Caco-2 (cell line): Measurements from ENCODE around the gene SAMD15. TPM values are rescaled to one million over a fixed set of nuclear protein-coding genes. Genes with fewer than 3 reads are reported as not detected.

Source experiments
- BruUV-seq: library from RNA; stranded (reverse); fragments of 400-500 nt; replicated peaks from 2 replicates; lab custom pipeline; 2021; lab: Mats Ljungman, UMichigan
- CTCF ChIA-PET: fragments of 300-600 bp; sonication (Branson Sonifier 250); formaldehyde crosslinking; loops from one replicate; lab custom pipeline; 2022; ENCODE audit warnings: antibody characterized with exemption; lab: Charles Lee
- POLR2A ChIA-PET: fragments of 300-600 bp; sonication (Branson Sonifier 250); formaldehyde crosslinking; loops from one replicate; lab custom pipeline; 2022; ENCODE audit warnings: antibody characterized with exemption; lab: Charles Lee
- DNase-seq, 2 experiments: peaks; one replicate each; pipeline versions ENCODE4 v3.0.0 to v3.0.0-alpha.2; 2020 to 2022
- H3K27me3 ChIP-seq: replicated peaks from 2 replicates; pipeline ENCODE4 v1.6.0; 2011; ENCODE audit warnings: low read length; ENCODE audit not compliant: control insufficient read depth, insufficient read depth
- H3K36me3 ChIP-seq: 2 replicates; pipeline ENCODE4 v1.5.1; 2011; ENCODE audit warnings: low read length; ENCODE audit not compliant: control insufficient read depth, insufficient read depth
- H3K4me1 ChIP-seq: fragments of 250-450 bp; sonication (Bioruptor Pico); 2 replicates; pipeline ENCODE4 v1.5.1; 2020; ENCODE audit warnings: mild to moderate bottlenecking
- H3K4me3 ChIP-seq: 2 replicates; pipeline ENCODE4 v1.5.1; 2011; ENCODE audit warnings: low read depth, mild to moderate bottlenecking, control low read depth, low read length
- H3K9me3 ChIP-seq: fragments of 250-450 bp; sonication (Bioruptor Pico); 2 replicates; pipeline ENCODE4 v1.5.1; 2020; ENCODE audit warnings: mild to moderate bottlenecking, moderate library complexity
- H3K27ac Mint-ChIP-seq: one replicate; pipeline ENCODE4 v1.8.0; 2022; ENCODE audit warnings: mixed read lengths; ENCODE audit not compliant: unreplicated experiment
- H3K27me3 Mint-ChIP-seq: one replicate; pipeline ENCODE4 v1.8.0; 2022; ENCODE audit warnings: mixed read lengths; ENCODE audit not compliant: insufficient read depth, unreplicated experiment
- H3K36me3 Mint-ChIP-seq: one replicate; pipeline ENCODE4 v1.8.0; 2022; ENCODE audit warnings: mild to moderate bottlenecking, mixed read lengths; ENCODE audit not compliant: insufficient read depth, unreplicated experiment
- H3K4me1 Mint-ChIP-seq: one replicate; pipeline ENCODE4 v1.8.0; 2022; ENCODE audit warnings: low read depth, mixed read lengths; ENCODE audit not compliant: unreplicated experiment
- H3K4me3 Mint-ChIP-seq: one replicate; pipeline ENCODE4 v1.8.0; 2022; ENCODE audit warnings: mild to moderate bottlenecking, moderate library complexity, mixed read lengths; ENCODE audit not compliant: unreplicated experiment
- H3K9me3 Mint-ChIP-seq: one replicate; pipeline ENCODE4 v1.8.0; 2022; ENCODE audit warnings: mixed read lengths; ENCODE audit not compliant: unreplicated experiment
- intact Hi-C: fragments of 100-400 bp; cut with micrococcal nuclease; formaldehyde crosslinking; loops from one replicate; pipeline ENCODE4 v1.10.0; 2022; ENCODE audit not compliant: unreplicated experiment
- total RNA-seq: library from RNA; stranded (reverse); gene quantifications from 2 replicates; pipeline ENCODE4 v1.2.3, GENCODE V29; 2022
- TF ChIP-seq, protein P1 (sequence below), 2 experiments: fragments of 200-600 bp in 1 of 2; IDR thresholded peaks; 1 replicate in 1 of 2; 2 replicates in 1 of 2; pipeline versions ENCODE4 v1.5.1 to v1.8.0; 2011 to 2022; ENCODE audit warnings: antibody characterized with exemption in 1 of 2, control low read depth in 1 of 2, inconsistent platforms in 1 of 2, low read depth in 1 of 2, low read length in 1 of 2, mild to moderate bottlenecking in 1 of 2, moderate library complexity in 1 of 2; ENCODE audit not compliant: insufficient read depth in 1 of 2, severe bottlenecking in 1 of 2, unreplicated experiment in 1 of 2

The SAMD15 gene
- total RNA-seq, 1 experiment from 2014 or later = 0.82 TPM

DNA sequence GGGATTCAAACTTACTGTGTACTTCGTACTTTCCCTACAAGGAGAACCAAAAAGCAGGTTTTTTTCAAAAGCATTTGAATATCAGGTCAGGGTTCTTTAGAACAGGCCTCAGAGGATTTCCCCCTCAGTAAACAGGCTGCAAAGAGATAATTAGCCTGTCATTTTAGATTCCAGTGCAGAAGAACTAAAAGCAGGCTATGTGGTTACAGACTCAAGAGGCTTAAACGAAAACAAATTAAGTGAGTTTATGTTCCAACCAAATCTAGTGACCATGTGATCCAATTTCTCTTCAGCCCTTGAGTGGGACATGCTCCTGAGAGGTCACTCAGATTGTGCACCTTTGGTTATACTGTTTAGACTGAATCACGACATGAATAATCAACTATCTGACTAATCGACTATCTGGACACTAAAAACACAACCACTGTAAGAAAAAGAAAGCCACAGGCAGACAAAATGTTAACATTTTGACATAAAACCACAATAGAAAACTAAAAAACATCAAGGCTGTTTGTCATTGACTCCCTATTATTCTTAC is 4.8 kb upstream of the SAMD15 start:
- peaks cover 24% of the 10 kb centered on the region for H3K4me1 Mint-ChIP-seq
- H3K4me3 ChIP-seq = no peak overlapping the region
- no peak overlapping the region for H3K4me3 Mint-ChIP-seq
- no peak overlapping the region for H3K27ac Mint-ChIP-seq
- H3K4me1 ChIP-seq = peaks cover 29% of the 10 kb centered on the region
- no peaks in the 10 kb centered on the region for H3K9me3 ChIP-seq
- H3K9me3 Mint-ChIP-seq = no peaks in the 10 kb centered on the region
- intact Hi-C loops = no loop called here
- H3K36me3 ChIP-seq = no peaks in the 10 kb centered on the region
- BruUV-seq = no TSS peak
- CTCF ChIA-PET = no interaction called here
- no peaks in the 10 kb centered on the region for H3K27me3 ChIP-seq
- POLR2A ChIA-PET = no interaction called here
- no peaks in the 10 kb centered on the region for H3K36me3 Mint-ChIP-seq
- H3K27me3 Mint-ChIP-seq = no peaks in the 10 kb centered on the region
- peak in 1 of 2 experiments; percentile 2 for DNase-seq
- TF ChIP-seq, protein P1, sequence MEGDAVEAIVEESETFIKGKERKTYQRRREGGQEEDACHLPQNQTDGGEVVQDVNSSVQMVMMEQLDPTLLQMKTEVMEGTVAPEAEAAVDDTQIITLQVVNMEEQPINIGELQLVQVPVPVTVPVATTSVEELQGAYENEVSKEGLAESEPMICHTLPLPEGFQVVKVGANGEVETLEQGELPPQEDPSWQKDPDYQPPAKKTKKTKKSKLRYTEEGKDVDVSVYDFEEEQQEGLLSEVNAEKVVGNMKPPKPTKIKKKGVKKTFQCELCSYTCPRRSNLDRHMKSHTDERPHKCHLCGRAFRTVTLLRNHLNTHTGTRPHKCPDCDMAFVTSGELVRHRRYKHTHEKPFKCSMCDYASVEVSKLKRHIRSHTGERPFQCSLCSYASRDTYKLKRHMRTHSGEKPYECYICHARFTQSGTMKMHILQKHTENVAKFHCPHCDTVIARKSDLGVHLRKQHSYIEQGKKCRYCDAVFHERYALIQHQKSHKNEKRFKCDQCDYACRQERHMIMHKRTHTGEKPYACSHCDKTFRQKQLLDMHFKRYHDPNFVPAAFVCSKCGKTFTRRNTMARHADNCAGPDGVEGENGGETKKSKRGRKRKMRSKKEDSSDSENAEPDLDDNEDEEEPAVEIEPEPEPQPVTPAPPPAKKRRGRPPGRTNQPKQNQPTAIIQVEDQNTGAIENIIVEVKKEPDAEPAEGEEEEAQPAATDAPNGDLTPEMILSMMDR (IDR thresholded peaks at IDR 0.05; ENCODE audit: insufficient read depth in 1 of 2, low read depth in 1 of 2, low read length in 1 of 2, severe bottlenecking in 1 of 2, unreplicated experiment in 1 of 2) = no peak

DNA sequence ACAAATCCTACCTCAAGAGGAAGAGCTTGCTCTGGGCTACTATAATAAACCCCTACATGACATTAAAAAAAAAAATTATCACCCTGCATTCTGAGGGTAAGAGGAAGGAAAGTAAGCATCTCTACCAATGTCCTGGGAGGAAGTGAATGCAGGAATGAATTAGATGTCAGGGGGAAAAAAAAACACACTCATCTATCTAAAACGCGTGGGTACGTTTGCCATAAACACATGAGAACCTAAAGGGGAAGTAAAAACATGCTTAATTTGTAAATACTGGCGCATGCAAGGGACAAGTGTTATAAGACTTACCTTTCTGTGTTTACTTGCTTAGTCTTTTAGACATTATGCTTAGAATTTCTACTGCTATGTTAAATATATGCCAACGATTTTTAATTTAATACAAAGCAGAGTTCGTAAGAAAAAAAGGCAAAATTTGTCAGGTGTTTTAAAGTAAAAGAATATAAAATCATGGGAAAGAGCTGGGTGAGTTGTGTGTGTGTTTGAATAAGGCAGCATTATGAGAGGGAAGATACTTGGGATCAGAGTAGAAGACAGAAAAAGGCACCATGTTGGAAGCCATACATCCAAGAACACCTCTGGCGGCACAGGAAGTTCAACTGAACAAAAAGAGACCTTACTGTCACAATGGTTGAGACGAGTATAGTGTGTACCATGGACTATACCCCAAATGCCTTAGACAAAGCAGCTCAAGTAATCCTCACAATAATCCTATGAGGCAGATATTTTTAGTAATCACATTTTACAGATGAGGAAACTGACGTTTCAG is 1.8 kb upstream of the SAMD15 start:
- TSS peak; percentile 37 for BruUV-seq
- H3K27me3 ChIP-seq = no peaks in the 10 kb centered on the region

More for the DNA sequence above, 1.8 kb upstream of the SAMD15 start:
- POLR2A ChIA-PET = interaction anchor here (0.6 kb wide), 1 partner anchor 333 kb away, joined by 3 read pairs; no protein-coding TSS in a partner anchor
- Mint-ChIP-seq H3K4me3 (no peak overlapping the region), H3K27me3 (no peaks in the 10 kb centered on the region), H3K4me1 (peaks cover 26% of the 10 kb centered on the region), H3K9me3 (no peaks in the 10 kb centered on the region), H3K27ac (no peak overlapping the region), H3K36me3 (no peaks in the 10 kb centered on the region)
- Histone ChIP-seq H3K4me1 (peaks cover 33% of the 10 kb centered on the region), H3K36me3 (no peaks in the 10 kb centered on the region), H3K9me3 (no peaks in the 10 kb centered on the region), H3K4me3 (no peak overlapping the region)
- TF ChIP-seq, protein P1 (IDR thresholded peaks at IDR 0.05; ENCODE audit: insufficient read depth in 1 of 2, low read depth in 1 of 2, low read length in 1 of 2, severe bottlenecking in 1 of 2, unreplicated experiment in 1 of 2) = no peak
- CTCF ChIA-PET = no interaction called here
- DNase-seq = no peak
- intact Hi-C loops = no loop called here
